RWPE2 (cell line): ENCODE measurements around the gene PDE9A.

Experiments
- ATAC-seq: fragments of 200-7000 bp; cut with Tn5 transposase; 3 replicates; pipeline ENCODE4 v1.9.1; 2021; ENCODE audit warnings: low read depth
- DNase-seq: peaks from one replicate; pipeline ENCODE4 v3.0.0-alpha.2; 2020; ENCODE audit warnings: low spot score
- H3K27ac ChIP-seq: fragments of 450-650 bp; 2 replicates; pipeline ENCODE4 v1.5.1; 2017; ENCODE audit warnings: mild to moderate bottlenecking; ENCODE audit not compliant: poor library complexity, severe bottlenecking
- H3K27me3 ChIP-seq: fragments of 250-450 bp; sonication (Bioruptor Pico); 2 replicates; pipeline ENCODE4 v1.5.1; 2021; ENCODE audit warnings: mild to moderate bottlenecking, moderate library complexity; ENCODE audit not compliant: insufficient read depth, poor library complexity, severe bottlenecking
- H3K36me3 ChIP-seq: fragments of 250-450 bp; sonication (Bioruptor Pico); 2 replicates; pipeline ENCODE4 v1.5.1; 2020; ENCODE audit warnings: low read depth, mild to moderate bottlenecking, moderate library complexity
- H3K4me1 ChIP-seq: fragments of 250-450 bp; sonication (Bioruptor Pico); 2 replicates; pipeline ENCODE4 v1.5.1; 2021; ENCODE audit warnings: mild to moderate bottlenecking, moderate library complexity; ENCODE audit not compliant: insufficient read depth, poor library complexity, severe bottlenecking
- H3K4me3 ChIP-seq: fragments of 250-450 bp; sonication (Bioruptor Pico); 2 replicates; pipeline ENCODE4 v1.5.1; 2021; ENCODE audit warnings: mild to moderate bottlenecking, moderate library complexity; ENCODE audit not compliant: severe bottlenecking
- H3K9me3 ChIP-seq: fragments of 250-450 bp; sonication (Bioruptor Pico); 2 replicates; pipeline ENCODE4 v1.5.1; 2021; ENCODE audit warnings: mild to moderate bottlenecking, moderate library complexity; ENCODE audit not compliant: severe bottlenecking
- TF ChIP-seq, protein P1 (sequence below): fragments of 450-650 bp; IDR thresholded peaks from one replicate; pipeline ENCODE4 v1.5.1; 2017; ENCODE audit warnings: mild to moderate bottlenecking, moderate library complexity; ENCODE audit not compliant: poor library complexity, severe bottlenecking

Gene PDE9A

DNA sequence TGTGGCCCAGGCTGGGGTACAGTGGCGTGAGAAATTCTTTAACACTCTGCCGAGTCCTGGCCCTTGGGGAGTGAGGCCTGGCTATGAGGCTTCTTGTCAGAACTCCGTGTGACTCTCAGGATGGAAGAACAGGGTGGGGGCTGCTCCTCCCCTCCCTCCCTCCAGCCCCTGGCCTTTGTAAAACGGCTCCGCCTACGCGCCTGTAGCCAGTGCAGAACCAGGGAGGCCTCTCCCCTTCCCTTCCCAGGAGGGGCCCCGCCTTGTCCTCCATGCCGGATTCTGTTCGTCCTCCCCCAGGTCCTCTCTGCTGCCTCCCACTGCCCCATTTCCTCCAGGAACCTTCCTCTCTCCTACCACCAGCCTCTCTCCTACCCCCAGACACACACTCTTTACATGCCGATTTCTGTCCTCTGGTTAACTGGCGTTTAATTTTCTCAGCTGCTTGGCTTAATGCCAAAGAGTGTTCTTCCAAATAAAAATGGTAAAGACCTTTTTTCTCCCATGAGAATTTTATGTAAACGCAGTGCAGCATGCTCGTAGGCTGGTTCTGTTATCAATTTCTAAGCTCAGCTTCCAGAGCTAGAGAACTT is 21.0 kb downstream of the PDE9A start:
- DNase-seq (no peak), ATAC-seq (no peak)
- Histone ChIP-seq H3K27me3 (no peaks in the 10 kb centered on the region), H3K9me3 (no peaks in the 10 kb centered on the region), H3K27ac (no peak overlapping the region), H3K4me1 (peaks cover 29% of the 10 kb centered on the region), H3K4me3 (no peak overlapping the region), H3K36me3 (no peaks in the 10 kb centered on the region)
- TF ChIP-seq, protein P1, sequence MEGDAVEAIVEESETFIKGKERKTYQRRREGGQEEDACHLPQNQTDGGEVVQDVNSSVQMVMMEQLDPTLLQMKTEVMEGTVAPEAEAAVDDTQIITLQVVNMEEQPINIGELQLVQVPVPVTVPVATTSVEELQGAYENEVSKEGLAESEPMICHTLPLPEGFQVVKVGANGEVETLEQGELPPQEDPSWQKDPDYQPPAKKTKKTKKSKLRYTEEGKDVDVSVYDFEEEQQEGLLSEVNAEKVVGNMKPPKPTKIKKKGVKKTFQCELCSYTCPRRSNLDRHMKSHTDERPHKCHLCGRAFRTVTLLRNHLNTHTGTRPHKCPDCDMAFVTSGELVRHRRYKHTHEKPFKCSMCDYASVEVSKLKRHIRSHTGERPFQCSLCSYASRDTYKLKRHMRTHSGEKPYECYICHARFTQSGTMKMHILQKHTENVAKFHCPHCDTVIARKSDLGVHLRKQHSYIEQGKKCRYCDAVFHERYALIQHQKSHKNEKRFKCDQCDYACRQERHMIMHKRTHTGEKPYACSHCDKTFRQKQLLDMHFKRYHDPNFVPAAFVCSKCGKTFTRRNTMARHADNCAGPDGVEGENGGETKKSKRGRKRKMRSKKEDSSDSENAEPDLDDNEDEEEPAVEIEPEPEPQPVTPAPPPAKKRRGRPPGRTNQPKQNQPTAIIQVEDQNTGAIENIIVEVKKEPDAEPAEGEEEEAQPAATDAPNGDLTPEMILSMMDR, result no peak

DNA sequence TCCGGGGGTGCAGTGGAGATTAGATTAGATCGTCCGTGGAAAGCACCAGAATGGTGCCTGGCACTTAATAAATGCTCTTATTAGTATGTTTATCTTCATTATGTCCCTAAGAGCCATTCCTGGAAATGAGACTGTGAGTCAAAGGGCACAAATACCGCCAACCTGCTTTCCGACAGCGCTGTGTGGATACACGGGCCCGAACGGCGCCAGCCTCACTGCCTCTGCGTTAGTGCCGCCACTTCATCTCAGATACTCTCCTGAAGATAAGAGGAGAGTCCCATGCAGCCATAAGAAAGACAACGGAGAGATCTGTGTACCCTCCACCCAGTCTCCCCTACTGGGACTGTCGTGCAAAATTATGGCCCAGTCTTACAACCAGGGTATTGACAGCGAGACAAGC is 22.0 kb downstream of the PDE9A start:
- Histone ChIP-seq H3K9me3 (no peaks in the 10 kb centered on the region), H3K4me3 (no peak overlapping the region), H3K36me3 (no peaks in the 10 kb centered on the region), H3K27me3 (no peaks in the 10 kb centered on the region), H3K4me1 (peaks cover 29% of the 10 kb centered on the region), H3K27ac (no peak overlapping the region)
- DNase-seq (no peak), ATAC-seq (no peak)
- TF ChIP-seq, protein P1, result no peak

DNA sequence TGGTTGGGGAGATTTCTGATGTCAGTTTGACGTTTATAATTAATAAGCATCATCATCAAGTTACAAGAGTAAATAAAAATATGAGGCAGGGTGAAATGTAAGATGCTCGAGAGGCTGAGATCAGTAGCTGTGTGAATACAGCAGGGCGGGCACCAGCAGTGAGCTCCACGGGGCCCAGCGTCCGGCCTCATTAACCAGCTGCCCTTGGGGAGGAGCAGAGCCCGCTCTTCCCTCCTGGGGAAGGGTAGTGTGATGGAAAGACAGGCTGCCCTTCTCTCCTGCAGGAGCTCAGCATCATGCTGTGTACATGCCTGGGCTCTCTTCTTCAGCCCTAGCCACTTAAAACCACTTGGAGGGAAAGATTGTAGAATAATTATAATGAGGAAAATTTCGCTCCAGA is 23.4 kb downstream of the PDE9A start:
- Histone ChIP-seq H3K9me3 (no peaks in the 10 kb centered on the region), H3K4me3 (no peak overlapping the region), H3K4me1 (peaks cover 22% of the 10 kb centered on the region), H3K36me3 (no peaks in the 10 kb centered on the region), H3K27me3 (no peaks in the 10 kb centered on the region), H3K27ac (no peak overlapping the region)
- ATAC-seq (no peak), DNase-seq (no peak)
- TF ChIP-seq, protein P1, result no peak

DNA sequence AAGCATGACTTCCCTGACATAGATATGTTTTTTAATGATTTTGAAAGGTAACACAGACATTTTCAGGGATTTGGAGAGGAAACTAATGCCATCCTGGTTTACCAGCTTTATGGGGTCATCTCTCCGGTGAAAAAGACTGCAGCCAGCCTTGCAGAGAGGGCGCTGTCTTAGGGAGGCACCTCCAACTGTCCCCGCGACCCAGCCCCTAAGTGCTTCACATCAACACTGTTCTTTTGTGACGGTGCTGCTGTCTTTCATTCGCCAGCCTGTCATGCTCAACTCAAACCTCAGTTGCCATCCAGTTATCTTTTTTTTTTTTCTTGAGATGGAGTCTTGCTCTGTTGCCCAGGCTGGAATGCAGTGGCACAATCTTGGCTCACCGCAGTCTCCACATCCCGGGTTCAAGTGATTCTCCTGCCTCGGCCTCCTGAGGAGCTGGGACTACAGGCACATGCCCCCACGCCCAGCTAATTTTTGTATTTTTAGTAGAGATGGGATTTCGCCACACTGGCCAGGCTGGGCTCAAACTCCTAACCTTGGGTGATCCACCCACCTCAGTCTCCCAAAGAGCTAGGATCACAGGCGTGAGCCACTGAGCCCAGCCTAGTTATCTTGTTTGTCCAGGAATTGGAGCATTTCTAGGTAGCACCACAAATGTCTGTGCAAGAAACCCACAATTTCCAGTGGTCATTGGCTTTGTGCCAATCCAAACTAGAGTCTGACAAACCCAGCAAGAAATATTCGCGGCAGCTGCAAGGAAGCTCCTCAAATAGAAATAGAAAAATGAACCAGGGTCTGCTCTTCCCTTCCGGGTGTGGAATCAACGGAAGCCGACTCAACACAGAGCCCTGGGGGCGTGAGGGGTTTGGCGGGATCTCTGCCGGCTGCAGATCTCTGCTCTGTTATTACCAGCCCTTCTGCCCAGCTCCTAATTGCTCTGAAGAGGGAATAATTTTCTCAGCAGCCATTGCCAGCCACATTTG is 24.2 kb downstream of the PDE9A start:
- DNase-seq (peak; percentile 35), ATAC-seq (peak; percentile 34; the same call in 2 of the 3 replicates)
- H3K27me3 ChIP-seq, result no peaks in the 10 kb centered on the region
- no peak overlapping the region for H3K27ac ChIP-seq
- H3K4me1 ChIP-seq, result peaks cover 14% of the 10 kb centered on the region
- TF ChIP-seq, protein P1, result no peak
- H3K9me3 ChIP-seq, result no peaks in the 10 kb centered on the region
- H3K36me3 ChIP-seq, result no peaks in the 10 kb centered on the region
- no peak overlapping the region for H3K4me3 ChIP-seq
